ENCODE results near the gene TTLL9. TPM values are rescaled to one million over a fixed set of nuclear protein-coding genes. Genes with fewer than 3 reads are reported as not detected.

TTLL9 gene
- polyA plus RNA-seq, 1 experiment: 0.11 TPM

GRCh38 chr20:31903627-31904386 is 33.4 kb downstream of the TTLL9 start:
- H3K27me3 ChIP-seq (ENCODE audit: control insufficient read depth, insufficient read depth, low read length): peaks cover under 1% of the 10 kb centered on the region
- ChIA-PET CTCF (interaction anchor here (0.7 kb wide), 1 partner anchor 18 kb away, joined by 4 read pairs; no protein-coding TSS in a partner anchor), POLR2A (interaction anchor here (0.7 kb wide), 1 partner anchor 230 kb away, joined by 15 read pairs; no protein-coding TSS in a partner anchor)
- TF ChIP-seq, protein P1, sequence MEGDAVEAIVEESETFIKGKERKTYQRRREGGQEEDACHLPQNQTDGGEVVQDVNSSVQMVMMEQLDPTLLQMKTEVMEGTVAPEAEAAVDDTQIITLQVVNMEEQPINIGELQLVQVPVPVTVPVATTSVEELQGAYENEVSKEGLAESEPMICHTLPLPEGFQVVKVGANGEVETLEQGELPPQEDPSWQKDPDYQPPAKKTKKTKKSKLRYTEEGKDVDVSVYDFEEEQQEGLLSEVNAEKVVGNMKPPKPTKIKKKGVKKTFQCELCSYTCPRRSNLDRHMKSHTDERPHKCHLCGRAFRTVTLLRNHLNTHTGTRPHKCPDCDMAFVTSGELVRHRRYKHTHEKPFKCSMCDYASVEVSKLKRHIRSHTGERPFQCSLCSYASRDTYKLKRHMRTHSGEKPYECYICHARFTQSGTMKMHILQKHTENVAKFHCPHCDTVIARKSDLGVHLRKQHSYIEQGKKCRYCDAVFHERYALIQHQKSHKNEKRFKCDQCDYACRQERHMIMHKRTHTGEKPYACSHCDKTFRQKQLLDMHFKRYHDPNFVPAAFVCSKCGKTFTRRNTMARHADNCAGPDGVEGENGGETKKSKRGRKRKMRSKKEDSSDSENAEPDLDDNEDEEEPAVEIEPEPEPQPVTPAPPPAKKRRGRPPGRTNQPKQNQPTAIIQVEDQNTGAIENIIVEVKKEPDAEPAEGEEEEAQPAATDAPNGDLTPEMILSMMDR (IDR thresholded peaks at IDR 0.05; ENCODE audit: insufficient read depth, low read depth, low read length): no peak
- H3K36me3 ChIP-seq (ENCODE audit: control insufficient read depth, insufficient read depth, low read length): no peaks in the 10 kb centered on the region
- DNase-seq (ENCODE audit: low read depth): no peak
- no peak overlapping the region for H3K4me3 ChIP-seq (ENCODE audit: low read depth, low read length)

DNA sequence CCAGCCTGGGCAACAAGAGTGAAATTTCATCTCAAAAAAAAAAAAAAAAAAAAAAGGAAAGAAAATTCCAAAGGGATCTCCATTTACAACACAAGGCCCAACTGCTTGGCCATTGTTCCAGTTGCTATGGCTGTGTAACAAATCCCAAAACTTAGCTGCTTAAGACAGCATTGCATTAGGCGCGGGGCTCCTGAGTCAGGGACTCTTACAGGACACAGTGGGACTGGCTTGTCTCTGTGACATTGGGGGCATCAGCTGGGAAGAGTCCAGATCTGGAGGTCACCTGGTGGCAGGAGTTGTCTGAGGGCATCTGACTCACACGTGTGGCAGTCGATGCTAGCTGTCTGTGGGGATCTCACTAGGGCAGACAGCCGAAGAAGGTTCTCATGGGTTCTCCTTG is 35.6 kb downstream of the TTLL9 start:
- no peak overlapping the region for H3K4me3 ChIP-seq (ENCODE audit: low read depth, low read length)
- DNase-seq (ENCODE audit: low read depth): no peak

DNA sequence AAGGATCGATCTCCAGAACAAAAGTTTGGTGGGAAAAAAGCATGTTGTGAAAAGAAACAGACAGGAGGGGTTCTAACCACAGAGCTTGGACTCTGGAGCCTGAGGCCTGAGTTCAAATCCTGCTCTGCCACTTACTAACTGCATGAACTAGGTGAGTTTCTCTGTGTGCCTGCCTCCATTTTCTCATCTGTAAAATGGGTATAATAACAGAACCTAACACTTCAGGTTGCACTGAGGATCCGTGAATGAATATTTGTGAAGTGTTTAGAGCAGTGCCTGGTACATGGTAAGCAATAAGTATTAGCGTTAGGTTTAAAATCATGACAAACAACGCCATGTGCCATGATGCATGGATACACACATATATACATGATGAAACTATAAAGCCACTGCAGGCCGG is 36.6 kb downstream of the TTLL9 start:
- Histone ChIP-seq H3K4me3 (ENCODE audit: low read depth, low read length) (no peak overlapping the region), H3K27me3 (ENCODE audit: control insufficient read depth, insufficient read depth, low read length) (peaks cover 2% of the 10 kb centered on the region; the same call in 1 of the 2 replicates), H3K36me3 (ENCODE audit: control insufficient read depth, insufficient read depth, low read length) (no peaks in the 10 kb centered on the region)
- CTCF ChIA-PET: no interaction called here
- DNase-seq (ENCODE audit: low read depth): no peak
- POLR2A ChIA-PET: no interaction called here
- TF ChIP-seq, protein P1 (IDR thresholded peaks at IDR 0.05; ENCODE audit: insufficient read depth, low read depth, low read length): no peak

More for the DNA sequence above, 35.6 kb downstream of the TTLL9 start:
- TF ChIP-seq, protein P1 (IDR thresholded peaks at IDR 0.05; ENCODE audit: insufficient read depth, low read depth, low read length): no peak
- CTCF ChIA-PET: no interaction called here
- POLR2A ChIA-PET: no interaction called here
- no peaks in the 10 kb centered on the region for H3K36me3 ChIP-seq (ENCODE audit: control insufficient read depth, insufficient read depth, low read length)
- H3K27me3 ChIP-seq (ENCODE audit: control insufficient read depth, insufficient read depth, low read length): no peaks in the 10 kb centered on the region

DNA sequence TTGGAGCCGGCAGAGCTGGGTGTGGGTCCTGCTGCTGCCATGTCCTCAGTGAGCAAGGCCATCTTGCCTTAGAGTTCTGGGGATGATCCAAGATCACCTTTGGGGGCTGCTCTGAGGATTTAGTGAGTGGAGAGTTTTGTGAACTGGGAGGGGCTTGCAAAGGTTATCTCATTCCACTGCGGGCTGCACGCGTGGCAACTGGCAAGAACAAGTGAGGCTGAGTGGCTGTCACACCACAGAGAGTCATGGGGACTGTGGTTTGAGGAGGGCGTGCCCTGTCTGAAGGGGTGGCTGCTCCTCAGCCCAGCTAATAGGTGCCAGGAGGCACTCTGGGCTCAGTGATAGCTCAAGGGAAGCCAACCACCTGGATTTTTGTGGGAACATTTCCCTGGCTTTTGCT is 37.6 kb downstream of the TTLL9 start:
- TF ChIP-seq, protein P1 (IDR thresholded peaks at IDR 0.05; ENCODE audit: insufficient read depth, low read depth, low read length): no peak
- CTCF ChIA-PET: interaction anchor here (0.6 kb wide), 1 partner anchor 12 kb away, joined by 4 read pairs; no protein-coding TSS in a partner anchor

GRCh38 chr20:31908424-31908823 is 38.0 kb downstream of the TTLL9 start:
- H3K36me3 ChIP-seq (ENCODE audit: control insufficient read depth, insufficient read depth, low read length): no peaks in the 10 kb centered on the region
- peaks cover 2% of the 10 kb centered on the region; the same call in 1 of the 2 replicates for H3K27me3 ChIP-seq (ENCODE audit: control insufficient read depth, insufficient read depth, low read length)
- CTCF ChIA-PET: interaction anchor here (0.6 kb wide), 1 partner anchor 12 kb away, joined by 4 read pairs; no protein-coding TSS in a partner anchor
- POLR2A ChIA-PET: no interaction called here
- no peak for DNase-seq (ENCODE audit: low read depth)
- TF ChIP-seq, protein P1 (IDR thresholded peaks at IDR 0.05; ENCODE audit: insufficient read depth, low read depth, low read length): no peak
- no peak overlapping the region for H3K4me3 ChIP-seq (ENCODE audit: low read depth, low read length)

More for the DNA sequence above, 37.6 kb downstream of the TTLL9 start:
- Histone ChIP-seq H3K4me3 (ENCODE audit: low read depth, low read length) (no peak overlapping the region), H3K27me3 (ENCODE audit: control insufficient read depth, insufficient read depth, low read length) (peaks cover 2% of the 10 kb centered on the region; the same call in 1 of the 2 replicates), H3K36me3 (ENCODE audit: control insufficient read depth, insufficient read depth, low read length) (no peaks in the 10 kb centered on the region)
- DNase-seq (ENCODE audit: low read depth): no peak
- POLR2A ChIA-PET: no interaction called here

Data from BJ (cell line).